Thyroid gland (tissue), 4 donors: ENCODE data around the gene FBXL22. TPM values are rescaled to one million over a fixed set of nuclear protein-coding genes. Genes with fewer than 3 reads are reported as not detected.
"Not testable (repeated sequence)": the region's sequence is repeated elsewhere in the genome, so short reads cannot be mapped to it uniquely, and the experiment has no call there.

Source experiments
- DNase-seq, 2 donors: peaks; one replicate each; pipeline ENCODE4 v3.0.0-alpha.2; 2019
- H3K27ac ChIP-seq, 3 donors: fragments of 200-600 bp; sonication (generic); 1 replicate in 2 of 3; 2 replicates in 1 of 3; pipeline ENCODE4 v1.5.1; 2016 to 2019; ENCODE audit warnings: mild to moderate bottlenecking in 1 of 3, moderate library complexity in 1 of 3
- H3K27me3 ChIP-seq: fragments of 200-600 bp; sonication (generic); one replicate; pipeline ENCODE4 v1.5.1; 2019
- H3K36me3 ChIP-seq, 2 donors: fragments of 200-600 bp; sonication (generic); one replicate each; pipeline ENCODE4 v1.5.1; 2016 to 2019
- H3K4me1 ChIP-seq, 2 donors: fragments of 200-600 bp; sonication (generic); one replicate each; pipeline ENCODE4 v1.5.1; 2017 to 2019
- H3K4me3 ChIP-seq, 3 donors: fragments of 200-600 bp; sonication (generic); replicated peaks in 1 of 3; 1 replicate in 2 of 3; 2 replicates in 1 of 3; pipeline ENCODE4 v1.5.1; 2016; ENCODE audit warnings: mild to moderate bottlenecking in 1 of 3
- H3K9me3 ChIP-seq: fragments of 200-600 bp; sonication (generic); one replicate; pipeline ENCODE4 v1.5.1; 2017
- CTCF ChIP-seq, 6 experiments: fragments of 200-600 bp in 3 of 6; fragments of 450-650 bp in 3 of 6; sonication (generic) in 3 of 6; IDR thresholded peaks; one replicate each; pipeline ENCODE4 v1.5.1; 2016 to 2019; ENCODE audit warnings: antibody characterized with exemption in 6 of 6, mild to moderate bottlenecking in 2 of 6, inconsistent platforms in 1 of 6, moderate library complexity in 1 of 6
- POLR2A ChIP-seq, 2 donors: fragments of 450-650 bp; IDR thresholded peaks; one replicate each; pipeline ENCODE4 v1.6.1; 2017; ENCODE audit warnings: antibody characterized with exemption in 2 of 2, mild to moderate bottlenecking in 2 of 2, moderate library complexity in 1 of 2
- WGBS, 2 donors: methylation state at CpG; one replicate each; pipeline ENCODE4 v1.1.5; 2017; 5-methylcytosine and 5-hydroxymethylcytosine counted together
- intact Hi-C: fragments of 100-400 bp; cut with DNase I; formaldehyde crosslinking; loops from one replicate; pipeline ENCODE4 v1.15.1; 2023
- total RNA-seq, 4 donors: library from RNA; depleted of rRNA; stranded (reverse); fragments of >200 nt; gene quantifications; one replicate each; pipeline ENCODE4 v1.2.3, GENCODE V29; 2016

The FBXL22 gene
- total RNA-seq, 4 donors from 2014 or later = 0.92 to 3.8 (median 2.3) TPM

- no peak for DNase-seq
- peaks cover 14 to 19% of the 10 kb centered on the region in 2 donors for H3K36me3 ChIP-seq
- H3K4me1 ChIP-seq = peaks cover 57 to 74% of the 10 kb centered on the region in 2 donors
- no peaks in the 10 kb centered on the region for H3K27me3 ChIP-seq
- 94 to 95% methylated on average over 15 of the region's 15 CpGs for WGBS, 2 donors
- H3K4me3 ChIP-seq = no peak overlapping the region
- peak overlapping the region; percentile 93 to 99 (median 96) for H3K27ac ChIP-seq
- intact Hi-C loops = no loop called here
- no peaks in the 10 kb centered on the region for H3K9me3 ChIP-seq
- no peak for TF ChIP-seq POLR2A (IDR thresholded peaks at IDR 0.05)
- TF ChIP-seq CTCF (IDR thresholded peaks at IDR 0.05) = no peak
Measured at GRCh38 chr15:63612300-63612699, 15.1 kb downstream of the FBXL22 start.

- DNase-seq = peak; percentile 85 to 87
- H3K4me1 ChIP-seq = peaks cover 50 to 56% of the 10 kb centered on the region in 2 donors
- TF ChIP-seq POLR2A (IDR thresholded peaks at IDR 0.05) (peak in 1 of 2 donors; percentile 59), CTCF (IDR thresholded peaks at IDR 0.05) (no peak)
- H3K4me3 ChIP-seq = no peak overlapping the region
- H3K36me3 ChIP-seq = peaks cover 0 to 14% of the 10 kb centered on the region in 2 donors
- WGBS, 2 donors = 38 to 39% methylated on average over 3 of the region's 3 CpGs
- H3K9me3 ChIP-seq = no peaks in the 10 kb centered on the region
- H3K27ac ChIP-seq = peak overlapping the region; percentile 93 to 99 (median 96)
- H3K27me3 ChIP-seq = no peaks in the 10 kb centered on the region
- intact Hi-C loops = no loop called here
Measured at GRCh38 chr15:63615935-63616334, 18.7 kb downstream of the FBXL22 start.

GRCh38 chr15:63617147-63617546, 20.0 kb downstream of the FBXL22 start:
- H3K27ac ChIP-seq = peak overlapping the region; percentile 93 to 99 (median 96)
- intact Hi-C loops, H3K9me3 ChIP-seq, DNase-seq, H3K36me3 ChIP-seq, H3K4me3 ChIP-seq, H3K27me3 ChIP-seq: not testable (repeated sequence)
- 95 to 99% methylated on average over 4 of the region's 4 CpGs for WGBS, 2 donors
- peaks cover 38 to 44% of the 10 kb centered on the region in 2 donors for H3K4me1 ChIP-seq

- H3K36me3 ChIP-seq, H3K9me3 ChIP-seq, H3K27me3 ChIP-seq, intact Hi-C loops, DNase-seq, H3K4me3 ChIP-seq: not testable (repeated sequence)
- Histone ChIP-seq H3K4me1 (peaks cover 34 to 40% of the 10 kb centered on the region in 2 donors), H3K27ac (peak overlapping the region in 1 of 3 donors; percentile 93)
- 97 to 99% methylated on average over 3 of the region's 3 CpGs for WGBS, 2 donors
Measured at GRCh38 chr15:63617627-63618026, 20.4 kb downstream of the FBXL22 start.

GRCh38 chr15:63620760-63621159, 23.6 kb downstream of the FBXL22 start:
- H3K9me3 ChIP-seq, H3K27ac ChIP-seq, DNase-seq, H3K4me1 ChIP-seq, intact Hi-C loops, H3K4me3 ChIP-seq, H3K27me3 ChIP-seq: not testable (repeated sequence)
- WGBS, 2 donors = 80 to 100% methylated on average over 1 to 2 of the region's 2 CpGs
- peaks cover 15 to 25% of the 10 kb centered on the region in 2 donors for H3K36me3 ChIP-seq

- no peak for TF ChIP-seq CTCF (IDR thresholded peaks at IDR 0.05)
- no peak for TF ChIP-seq POLR2A (IDR thresholded peaks at IDR 0.05)
- WGBS, 2 donors = 96 to 97% methylated on average over 8 of the region's 8 CpGs
- H3K4me3 ChIP-seq = no peak overlapping the region
- intact Hi-C loops = no loop called here
- H3K4me1 ChIP-seq = no peaks in the 10 kb centered on the region
- H3K27me3 ChIP-seq = no peaks in the 10 kb centered on the region
- peaks cover 37 to 48% of the 10 kb centered on the region in 2 donors for H3K36me3 ChIP-seq
- DNase-seq = no peak
- peak overlapping the region in 2 of 3 donors; percentile 20 to 56 for H3K27ac ChIP-seq
- H3K9me3 ChIP-seq = no peaks in the 10 kb centered on the region
Measured at GRCh38 chr15:63623232-63623969, 26.2 kb downstream of the FBXL22 start.
